HG03135 (cell line): ENCODE results near the gene MYO1H.

Experiments used
- ATAC-seq: cut with Tn5 transposase; IDR thresholded peaks from one replicate; pipeline ENCODE4 v1.9.1; 2021; ENCODE audit warnings: mild to moderate bottlenecking, moderate library complexity; ENCODE audit not compliant: unreplicated experiment

MYO1H gene

GRCh38 chr12:109489016-109489954, 141.6 kb downstream of the MYO1H start:
- no peak for ATAC-seq

DNA sequence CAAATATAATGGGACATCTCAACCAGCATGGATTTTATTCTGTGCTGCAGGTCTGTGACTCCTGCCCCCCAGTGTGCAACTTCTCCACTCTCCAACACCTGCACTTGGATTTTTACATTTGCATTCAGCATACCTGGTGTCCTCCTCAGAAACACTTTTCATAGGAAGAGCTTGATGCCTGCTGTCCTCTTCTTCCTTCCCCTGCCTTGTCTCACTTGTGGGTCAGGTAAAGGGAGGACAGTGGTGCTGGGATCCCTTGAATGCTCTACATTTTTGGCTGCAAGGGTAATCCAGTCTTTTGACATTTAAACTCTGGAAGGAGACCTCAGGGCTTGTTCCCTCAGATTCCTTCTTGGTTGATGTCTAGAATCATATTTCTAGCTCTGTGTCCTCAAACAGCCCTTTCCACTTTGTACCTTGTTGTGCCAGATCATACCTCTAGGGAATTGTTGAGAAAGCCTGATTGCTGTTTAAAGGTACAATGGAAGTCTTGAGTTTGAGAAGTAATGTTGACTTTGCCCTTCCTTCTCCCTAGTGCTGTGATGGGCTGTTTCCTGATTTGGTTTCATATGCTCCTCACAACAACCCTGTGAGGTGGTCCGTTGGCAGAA, 142.4 kb downstream of the MYO1H start:
- ATAC-seq = no peak

DNA sequence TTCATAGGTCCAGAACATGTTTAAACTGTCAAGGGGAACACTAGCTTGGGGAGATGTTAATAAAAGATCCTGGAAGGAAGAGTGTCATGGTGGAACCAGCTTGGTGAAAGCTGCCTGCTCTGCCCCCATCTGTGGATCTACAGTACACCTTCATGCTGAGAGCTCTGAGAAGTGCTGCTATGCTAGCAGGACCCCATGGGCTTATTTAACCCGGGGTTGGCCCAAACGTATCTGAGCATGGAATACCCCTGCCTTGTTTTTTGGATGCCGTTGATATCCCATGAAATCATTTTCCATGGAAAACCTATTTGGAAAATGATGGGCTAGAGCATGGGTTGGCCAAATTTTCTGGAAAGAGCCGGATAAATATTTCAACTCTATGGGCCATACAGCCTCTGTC, 144.0 kb downstream of the MYO1H start:
- ATAC-seq = no peak

DNA sequence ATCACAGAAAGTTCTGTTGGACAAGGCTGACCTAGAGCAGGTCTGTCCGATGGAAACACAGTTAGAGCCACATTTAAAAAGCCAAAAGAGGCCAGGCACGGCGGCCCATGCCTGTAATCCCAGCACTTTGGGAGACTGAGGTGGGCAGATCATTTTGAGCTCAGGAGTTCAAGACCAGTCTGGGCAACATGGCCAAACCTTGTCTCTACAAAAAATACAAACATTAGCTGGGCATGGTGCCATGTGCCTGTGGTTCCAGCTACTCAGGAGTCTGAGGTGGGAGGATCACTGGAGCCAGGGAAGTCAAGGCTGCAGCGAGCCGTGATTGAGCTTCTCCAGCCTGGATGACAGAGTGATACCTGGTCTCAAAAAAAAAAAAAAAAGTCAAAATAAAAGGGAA, 144.7 kb downstream of the MYO1H start:
- ATAC-seq = no peak

GRCh38 chr12:109493090-109493489, 145.4 kb downstream of the MYO1H start:
- no peak for ATAC-seq

- no peak for ATAC-seq
These were observed 146.2 kb downstream of the MYO1H start for GRCh38 chr12:109493938-109494337.

GRCh38 chr12:109494348-109494881, 146.7 kb downstream of the MYO1H start:
- no peak for ATAC-seq

GRCh38 chr12:109495012-109495411, 147.3 kb downstream of the MYO1H start:
- ATAC-seq = no peak

GRCh38 chr12:109496306-109496705, 148.6 kb downstream of the MYO1H start:
- ATAC-seq = no peak

DNA sequence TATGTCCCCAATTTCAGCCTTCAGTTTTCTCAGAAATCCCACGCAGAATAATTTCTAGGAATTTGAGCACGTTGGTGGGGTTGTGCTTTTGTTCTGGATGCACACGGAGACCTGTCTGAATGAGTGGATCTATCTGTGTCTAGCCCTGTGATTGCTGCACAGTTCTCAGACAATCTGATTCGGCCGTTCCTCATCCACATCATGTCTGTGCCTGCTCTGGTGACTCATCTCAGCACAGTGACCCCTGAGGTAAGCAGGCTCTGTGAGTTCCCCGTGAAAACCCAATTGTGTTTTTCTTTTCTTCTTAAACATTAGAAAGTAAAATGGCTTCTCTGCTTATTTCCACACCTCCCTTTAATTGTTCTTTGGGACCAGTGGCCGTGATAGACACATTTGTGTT, 150.0 kb downstream of the MYO1H start:
- no peak for ATAC-seq
